HEK293T (cell line): ENCODE measurements around the gene MYCBPAP.
"Not testable (repeated sequence)": the region's sequence is repeated elsewhere in the genome, so short reads cannot be mapped to it uniquely, and the experiment has no call there.

Experiments used
- CTCF ChIA-PET: fragments of 350-600 bp; formaldehyde crosslinking; extraction: SDS; loops from one replicate; lab custom pipeline; 2021; ENCODE audit warnings: antibody characterized with exemption, inconsistent platforms; lab: Yijun Ruan, JAX
- POLR2A ChIA-PET: fragments of 350-600 bp; formaldehyde crosslinking; extraction: SDS; loops from one replicate; lab custom pipeline; 2020; ENCODE audit warnings: antibody characterized with exemption, inconsistent platforms; lab: Yijun Ruan, JAX
- DNase-seq: peaks from one replicate; pipeline ENCODE4 v3.0.0; 2012; ENCODE audit warnings: mixed read lengths; ENCODE audit errors: extremely low spot score
- ARNT ChIP-seq: fragments of 450-650 bp; IDR thresholded peaks from 2 replicates; pipeline ENCODE4 v1.6.1; 2017; ENCODE audit warnings: mild to moderate bottlenecking
- BHLHE40 ChIP-seq: fragments of 450-650 bp; IDR thresholded peaks from 2 replicates; pipeline ENCODE4 v1.6.1; 2016; ENCODE audit warnings: mild to moderate bottlenecking, moderate library complexity, borderline replicate concordance
- CTBP1 ChIP-seq: fragments of 450-650 bp; IDR thresholded peaks from 2 replicates; pipeline ENCODE4 v1.6.1; 2016; ENCODE audit warnings: borderline replicate concordance
- ELF4 ChIP-seq: fragments of 450-650 bp; IDR thresholded peaks from 2 replicates; pipeline ENCODE4 v1.6.1; 2017; ENCODE audit warnings: antibody characterized with exemption
- FOXA1 ChIP-seq: fragments of 450-650 bp; IDR thresholded peaks from 2 replicates; pipeline ENCODE4 v1.6.1; 2016; ENCODE audit warnings: mild to moderate bottlenecking
- FOXK2 ChIP-seq: fragments of 450-650 bp; IDR thresholded peaks from 2 replicates; pipeline ENCODE4 v1.6.1; 2016; ENCODE audit warnings: mild to moderate bottlenecking
- FOXM1 ChIP-seq: fragments of 450-650 bp; IDR thresholded peaks from 2 replicates; pipeline ENCODE4 v1.6.1; 2017; ENCODE audit warnings: mild to moderate bottlenecking, borderline replicate concordance
- HDGF ChIP-seq: fragments of 450-650 bp; IDR thresholded peaks from 2 replicates; pipeline ENCODE4 v1.6.1; 2017; ENCODE audit warnings: antibody characterized with exemption, borderline replicate concordance
- L3MBTL2 ChIP-seq: fragments of 450-650 bp; conservative IDR thresholded peaks from 2 replicates; pipeline ENCODE4 v1.6.1; 2016; ENCODE audit warnings: mild to moderate bottlenecking
- LEF1 ChIP-seq: fragments of 450-650 bp; IDR thresholded peaks from 2 replicates; pipeline ENCODE4 v1.6.1; 2017; ENCODE audit warnings: mild to moderate bottlenecking, borderline replicate concordance
- NFRKB ChIP-seq: fragments of 450-650 bp; IDR thresholded peaks from 2 replicates; pipeline ENCODE4 v1.6.1; 2016; ENCODE audit warnings: mild to moderate bottlenecking, moderate library complexity
- SP1 ChIP-seq: fragments of 450-650 bp; IDR thresholded peaks from 2 replicates; pipeline ENCODE4 v1.6.1; 2017
- SUZ12 ChIP-seq: fragments of 450-650 bp; IDR thresholded peaks from 2 replicates; pipeline ENCODE4 v1.6.1; 2016; ENCODE audit warnings: mild to moderate bottlenecking
- TARDBP ChIP-seq: fragments of 450-650 bp; IDR thresholded peaks from 2 replicates; pipeline ENCODE4 v1.6.1; 2016
- ZNF384 ChIP-seq: fragments of 450-650 bp; IDR thresholded peaks from 2 replicates; pipeline ENCODE4 v1.6.1; 2016
- TF ChIP-seq, protein P1 (sequence below): fragments of 450-650 bp; IDR thresholded peaks from 2 replicates; pipeline ENCODE4 v1.6.1; 2016

Gene MYCBPAP

DNA sequence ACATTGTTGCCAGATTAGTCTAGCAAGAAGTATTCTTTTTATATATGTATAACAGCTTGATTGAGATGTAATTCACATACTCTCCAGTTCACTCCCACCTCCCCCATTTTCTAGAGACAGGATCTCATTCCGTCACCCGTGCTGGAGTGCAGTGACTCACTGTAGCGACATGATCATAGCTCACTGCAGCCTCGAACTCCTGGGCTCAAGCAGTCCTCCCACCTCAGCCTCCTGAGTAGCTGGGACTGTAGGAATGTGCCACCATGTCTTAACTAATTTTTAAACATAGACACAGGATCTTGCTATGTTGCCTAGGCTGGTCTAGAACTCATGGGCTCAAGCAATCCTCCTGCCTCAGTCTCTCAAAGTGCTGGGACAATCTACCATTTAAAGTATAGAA, 32.9 kb upstream of the MYCBPAP start:
- no peak for DNase-seq
- no peak for TF ChIP-seq L3MBTL2
- TF ChIP-seq LEF1, result no peak
- TF ChIP-seq NFRKB, result no peak
- TF ChIP-seq TARDBP, result no peak
- no peak for TF ChIP-seq CTBP1
- no peak for TF ChIP-seq FOXM1
- TF ChIP-seq FOXA1, result no peak
- TF ChIP-seq ZNF384, result no peak
- TF ChIP-seq ELF4, result no peak
- ChIA-PET POLR2A (no interaction called here), CTCF (no interaction called here)

DNA sequence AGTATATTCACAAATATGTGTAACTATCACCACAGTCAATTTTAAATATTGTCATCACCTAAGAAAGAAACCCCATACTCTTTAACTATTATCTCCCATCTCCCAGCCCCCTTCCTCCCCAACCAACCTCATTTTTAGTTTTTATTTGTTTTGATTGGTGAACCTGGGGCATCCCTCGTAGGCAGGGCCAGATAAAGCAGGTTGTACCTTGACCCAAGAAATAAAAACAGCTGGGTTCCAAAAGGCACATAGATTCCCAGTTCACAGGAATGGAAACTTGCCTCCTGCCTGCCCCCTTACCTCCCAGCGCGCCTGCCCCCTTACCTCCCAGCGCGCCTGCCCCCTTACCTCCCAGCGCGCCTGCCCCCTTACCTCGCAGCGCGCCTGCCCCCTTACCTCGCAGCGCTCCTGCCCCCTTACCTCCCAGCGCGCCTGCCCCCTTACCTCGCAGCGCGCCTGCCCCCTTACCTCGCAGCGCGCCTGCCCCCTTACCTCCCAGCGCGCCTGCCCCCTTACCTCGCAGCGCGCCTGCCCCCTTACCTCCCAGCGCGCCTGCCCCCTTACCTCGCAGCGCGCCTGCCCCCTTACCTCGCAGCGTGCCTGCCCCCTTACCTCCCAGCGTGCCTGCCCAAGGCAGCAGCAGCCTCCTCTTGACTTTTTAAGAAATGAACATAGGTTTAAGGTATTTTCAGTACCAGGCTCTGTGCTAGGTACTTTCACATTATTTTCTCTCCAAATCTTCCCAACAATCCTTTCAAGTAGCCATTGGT, 32.3 kb upstream of the MYCBPAP start:
- CTCF ChIA-PET, DNase-seq, POLR2A ChIA-PET: not testable (repeated sequence)

DNA sequence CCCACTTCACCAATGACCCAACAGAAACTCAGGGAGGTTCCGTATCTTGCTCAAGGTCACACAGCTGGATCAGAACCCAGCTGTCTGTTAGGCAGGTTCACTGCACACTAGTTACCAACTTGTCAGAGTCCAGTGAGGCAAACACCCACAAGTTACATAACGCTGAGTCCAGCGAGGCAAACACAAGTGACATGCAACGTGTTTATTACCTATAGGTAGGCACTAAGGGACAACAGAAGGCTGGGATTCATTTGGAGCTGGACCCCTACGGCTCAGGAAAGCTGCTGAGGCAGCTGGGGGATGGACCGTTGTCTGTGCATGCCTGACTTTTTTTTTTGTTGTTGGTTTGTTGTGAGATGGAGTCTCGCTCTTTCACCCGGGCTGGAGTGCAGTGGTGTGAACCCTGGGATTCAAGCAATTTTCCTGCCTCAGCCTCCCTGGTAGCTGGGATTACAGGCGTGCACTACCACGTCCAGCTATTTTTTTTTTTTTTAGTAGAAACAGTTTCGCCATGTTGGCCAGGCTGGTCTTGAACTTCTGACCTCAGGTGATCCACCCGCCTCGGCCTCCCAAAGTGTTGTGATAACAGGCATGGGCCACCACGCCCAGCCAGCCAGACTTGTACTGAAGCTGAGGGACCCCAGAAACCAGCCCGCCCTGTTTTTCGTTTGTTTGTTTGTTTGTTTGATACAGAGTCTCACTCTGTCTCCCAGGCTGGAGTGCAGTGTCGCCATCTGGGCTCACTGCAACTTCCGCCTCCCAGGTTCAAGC, 31.5 kb upstream of the MYCBPAP start:
- TF ChIP-seq CTBP1, result no peak
- TF ChIP-seq L3MBTL2, result no peak
- no peak for TF ChIP-seq NFRKB
- TF ChIP-seq FOXM1, result no peak
- no peak for TF ChIP-seq ELF4
- no peak for TF ChIP-seq BHLHE40
- no peak for TF ChIP-seq FOXA1
- TF ChIP-seq TARDBP, result no peak
- TF ChIP-seq FOXK2, result no peak
- TF ChIP-seq SUZ12, result no peak
- TF ChIP-seq SP1, result no peak
- TF ChIP-seq HDGF, result no peak
- TF ChIP-seq ZNF384, result no peak
- no peak for TF ChIP-seq LEF1
- no peak for TF ChIP-seq ARNT
- TF ChIP-seq, protein P1, sequence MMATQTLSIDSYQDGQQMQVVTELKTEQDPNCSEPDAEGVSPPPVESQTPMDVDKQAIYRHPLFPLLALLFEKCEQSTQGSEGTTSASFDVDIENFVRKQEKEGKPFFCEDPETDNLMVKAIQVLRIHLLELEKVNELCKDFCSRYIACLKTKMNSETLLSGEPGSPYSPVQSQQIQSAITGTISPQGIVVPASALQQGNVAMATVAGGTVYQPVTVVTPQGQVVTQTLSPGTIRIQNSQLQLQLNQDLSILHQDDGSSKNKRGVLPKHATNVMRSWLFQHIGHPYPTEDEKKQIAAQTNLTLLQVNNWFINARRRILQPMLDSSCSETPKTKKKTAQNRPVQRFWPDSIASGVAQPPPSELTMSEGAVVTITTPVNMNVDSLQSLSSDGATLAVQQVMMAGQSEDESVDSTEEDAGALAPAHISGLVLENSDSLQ, result no peak
- ChIA-PET POLR2A (no interaction called here), CTCF (no interaction called here)
- DNase-seq, result no peak

DNA sequence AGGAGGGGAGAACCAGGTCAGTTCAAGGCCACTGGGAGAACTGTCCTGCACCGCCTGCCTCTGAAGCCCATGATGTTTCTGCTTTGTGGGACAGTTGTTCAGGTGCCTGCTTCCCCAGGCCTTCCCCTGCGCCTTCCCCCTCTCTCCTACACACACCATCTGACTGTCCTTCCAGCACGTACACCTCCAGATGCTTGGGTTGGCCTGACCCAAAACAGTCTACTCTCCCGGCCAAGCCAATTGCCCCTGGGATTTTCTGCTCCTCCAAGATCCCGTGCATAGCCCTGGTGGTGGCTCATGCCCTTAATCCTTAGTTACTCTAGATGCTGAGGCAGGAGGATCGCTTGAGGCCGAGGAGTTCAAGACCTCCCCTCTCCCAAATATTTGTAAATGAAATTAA, 30.3 kb upstream of the MYCBPAP start:
- no peak for DNase-seq
- 0 out of 2 replicates have a peak, but pooled peaks have one; percentile 29 for TF ChIP-seq HDGF
- no peak for TF ChIP-seq TARDBP
- ChIA-PET CTCF (interaction anchor here (0.6 to 2.1 kb wide), 2 partner anchors 16 to 569 kb away, joined by 3 to 7 read pairs; no protein-coding TSS in a partner anchor), POLR2A (interaction anchor here (1.9 to 2.4 kb wide), 2 partner anchors 81 to 150 kb away, joined by 9 to 23 read pairs; partner anchors contain the start of gene LRRC59)

DNA sequence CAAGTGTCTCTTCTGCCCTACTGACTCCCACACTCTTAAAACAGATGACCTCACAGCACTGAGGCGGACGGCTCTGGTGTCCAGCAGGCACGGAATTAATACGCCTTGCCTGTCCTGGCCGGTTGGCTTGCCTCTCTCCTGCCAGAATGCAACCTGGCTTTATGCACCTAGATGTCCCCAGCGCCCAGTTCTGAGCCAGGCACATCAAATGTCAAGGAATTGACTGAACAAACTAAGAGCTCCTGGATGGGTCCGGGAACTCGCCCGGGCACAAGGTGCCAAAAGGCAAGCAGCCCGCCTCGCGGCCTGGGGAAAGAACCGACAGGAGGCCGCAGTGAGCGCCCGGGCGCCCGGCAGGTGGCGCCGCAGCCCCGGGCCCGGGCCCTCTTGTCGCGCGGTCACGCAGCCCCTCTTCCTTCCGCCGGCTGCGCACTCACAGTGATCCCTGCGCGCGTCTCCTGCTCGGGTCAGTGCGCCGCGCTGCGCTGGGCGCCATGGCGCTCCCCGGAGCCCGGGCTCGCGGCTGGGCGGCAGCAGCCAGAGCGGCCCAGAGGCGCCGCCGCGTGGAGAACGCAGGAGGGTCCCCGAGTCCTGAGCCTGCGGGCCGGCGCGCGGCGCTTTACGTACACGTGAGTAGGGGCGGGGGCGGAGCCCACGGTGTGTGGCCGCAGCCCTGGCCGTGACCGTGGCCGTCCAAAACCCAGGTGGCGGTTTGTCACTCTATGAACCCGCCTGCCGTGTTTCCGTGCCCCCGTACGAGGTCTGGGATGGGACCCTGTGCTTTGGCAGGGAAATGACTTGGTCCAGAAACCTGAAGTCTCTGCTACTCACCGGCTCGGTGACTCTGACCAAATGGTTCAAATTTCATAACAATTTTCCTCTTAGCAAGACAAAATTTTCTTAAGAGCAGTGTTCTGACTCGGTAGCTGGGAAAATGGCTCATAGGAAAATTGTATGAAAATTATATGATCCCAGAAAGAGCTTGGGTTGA, 29.6 kb upstream of the MYCBPAP start, which contains the start of gene RSAD1:
TSS of gene RSAD1 (plus strand) at position 470 of the 991 bp plus-strand sequence. CDS start at position 495, 25 bp downstream.
- no peak for TF ChIP-seq SP1
- no peak for TF ChIP-seq HDGF
- TF ChIP-seq, protein P1, result no peak
- peak; percentile 92 for TF ChIP-seq LEF1
- no peak for TF ChIP-seq SUZ12
- TF ChIP-seq ELF4, result no peak
- TF ChIP-seq ZNF384, result no peak
- TF ChIP-seq FOXM1, result 0 out of 2 replicates have a peak, but pooled peaks have one; percentile 58
- peak; percentile 73 for TF ChIP-seq L3MBTL2
- TF ChIP-seq ARNT, result peak; percentile 64
- peak; percentile 85 for DNase-seq
- ChIA-PET CTCF (interaction anchor here (0.6 to 2.1 kb wide), 15 partner anchors 9 to 569 kb away, joined by 3 to 13 read pairs (median 3); partner anchors contain the start of gene LRRC59), POLR2A (interaction anchor here (0.7 to 2.4 kb wide), 16 partner anchors 9 to 228 kb away, joined by 3 to 23 read pairs (median 4); partner anchors contain the start of genes ACSF2 and LRRC59)
